Activated T-cell treated with anti-CD3 and anti-CD28 coated beads for 1 hour (primary cell): ENCODE measurements around the gene SPATC1L.
A peak's percentile ranks its signal among the peaks of the same experiment; 100 is the strongest.
"Not testable (repeated sequence)": the region's sequence is repeated elsewhere in the genome, so short reads cannot be mapped to it uniquely, and the experiment has no call there.

Experiments
- DNase-seq: peaks from one replicate; pipeline ENCODE4 v3.0.0-alpha.2; 2020; ENCODE audit warnings: low read depth

SPATC1L gene

DNA sequence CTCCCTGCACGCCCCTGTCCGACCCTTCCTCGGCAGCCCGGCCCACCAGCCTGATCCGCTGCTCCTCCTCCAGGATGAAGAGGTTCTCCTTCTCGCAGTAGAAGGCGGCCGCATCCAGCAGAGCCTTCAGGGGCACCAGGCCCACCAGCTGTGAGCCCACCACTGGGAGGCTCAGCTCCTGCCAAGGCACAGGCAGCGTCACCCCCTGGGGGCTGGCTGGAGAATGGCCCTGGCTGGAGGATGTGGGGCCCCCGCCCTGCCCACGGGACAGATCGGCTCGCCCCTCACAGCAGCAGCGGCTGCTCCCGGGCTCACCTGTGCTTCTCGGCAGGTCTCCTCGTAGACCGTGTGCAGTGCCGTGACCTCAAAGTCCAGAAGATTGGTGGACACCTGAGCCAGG lies 34.2 kb downstream of the SPATC1L start:
- no peak for DNase-seq

DNA sequence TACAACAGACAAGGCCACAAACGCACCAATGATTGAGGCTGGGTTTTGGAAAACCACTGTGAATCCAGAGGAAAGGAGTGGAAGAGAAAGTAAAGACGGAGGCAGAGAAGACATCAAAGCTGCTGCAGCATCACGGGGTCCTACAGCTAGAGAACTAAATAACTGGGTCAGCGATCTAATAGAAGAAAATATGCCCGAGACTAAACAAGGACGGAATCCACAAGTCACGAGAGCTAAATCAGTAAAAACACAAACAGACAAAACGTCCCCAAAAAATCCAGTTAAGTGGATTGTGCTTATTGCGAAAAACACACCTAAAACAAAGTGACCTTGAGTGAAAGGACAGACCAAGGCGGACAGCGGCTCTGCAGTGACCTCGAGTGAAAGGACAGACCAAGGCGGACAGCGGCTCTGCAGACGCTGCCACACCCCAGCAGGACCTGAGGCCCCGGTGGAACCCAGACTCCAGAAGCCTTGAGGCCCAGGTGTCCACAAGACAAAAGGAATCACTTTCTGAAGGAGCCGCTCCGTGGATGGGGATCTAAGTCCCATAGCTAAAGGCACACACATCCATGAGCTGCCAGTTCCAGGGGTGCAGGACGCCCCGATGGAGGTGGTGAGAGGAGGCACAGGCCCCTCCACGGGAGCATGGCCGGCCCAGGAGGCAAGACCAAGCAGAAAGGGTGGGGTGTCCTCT lies 34.9 kb downstream of the SPATC1L start:
- DNase-seq, result no peak

GRCh38 chr21:46148106-46148505 lies 36.2 kb downstream of the SPATC1L start:
- DNase-seq, result no peak

DNA sequence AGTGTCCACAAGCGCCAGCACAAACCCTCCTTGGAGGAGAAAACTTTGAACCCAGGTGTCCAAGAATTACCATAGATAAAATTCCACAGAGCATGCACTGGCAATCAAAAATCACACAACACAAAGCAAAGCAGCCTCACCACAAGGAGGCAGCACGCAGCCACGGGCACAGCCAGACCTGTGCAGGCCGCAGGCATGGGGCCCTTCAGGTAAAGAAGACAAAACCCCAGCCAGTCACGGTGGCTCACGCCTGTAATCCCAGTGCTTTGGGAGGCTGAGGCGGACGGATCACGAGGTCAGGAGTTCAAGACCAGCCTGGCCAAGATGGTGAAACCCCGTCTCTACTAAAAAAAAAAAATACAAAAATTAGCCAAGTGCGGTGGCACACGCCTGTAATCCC lies 36.8 kb downstream of the SPATC1L start:
- DNase-seq, result peak; percentile 39

DNA sequence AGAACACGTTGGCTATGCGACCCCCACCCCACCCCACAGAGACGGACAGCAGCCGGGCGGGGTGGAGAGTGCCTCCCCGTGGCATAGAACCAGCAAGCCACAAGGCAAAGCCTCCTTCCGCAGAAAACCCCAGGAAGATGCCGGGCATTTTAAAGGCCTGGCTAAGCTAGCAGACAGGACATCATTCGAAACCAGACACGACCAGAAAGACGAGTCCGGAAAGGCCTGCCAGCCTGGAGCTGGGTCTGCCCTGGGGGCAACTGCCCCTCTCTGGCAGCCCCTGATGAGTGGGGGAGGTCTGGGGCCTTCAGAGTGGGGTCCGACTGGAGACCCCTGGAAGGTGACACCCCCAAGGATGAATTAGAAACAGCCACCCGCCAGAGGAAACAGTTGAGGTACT lies 37.4 kb downstream of the SPATC1L start:
- DNase-seq, result no peak

DNA sequence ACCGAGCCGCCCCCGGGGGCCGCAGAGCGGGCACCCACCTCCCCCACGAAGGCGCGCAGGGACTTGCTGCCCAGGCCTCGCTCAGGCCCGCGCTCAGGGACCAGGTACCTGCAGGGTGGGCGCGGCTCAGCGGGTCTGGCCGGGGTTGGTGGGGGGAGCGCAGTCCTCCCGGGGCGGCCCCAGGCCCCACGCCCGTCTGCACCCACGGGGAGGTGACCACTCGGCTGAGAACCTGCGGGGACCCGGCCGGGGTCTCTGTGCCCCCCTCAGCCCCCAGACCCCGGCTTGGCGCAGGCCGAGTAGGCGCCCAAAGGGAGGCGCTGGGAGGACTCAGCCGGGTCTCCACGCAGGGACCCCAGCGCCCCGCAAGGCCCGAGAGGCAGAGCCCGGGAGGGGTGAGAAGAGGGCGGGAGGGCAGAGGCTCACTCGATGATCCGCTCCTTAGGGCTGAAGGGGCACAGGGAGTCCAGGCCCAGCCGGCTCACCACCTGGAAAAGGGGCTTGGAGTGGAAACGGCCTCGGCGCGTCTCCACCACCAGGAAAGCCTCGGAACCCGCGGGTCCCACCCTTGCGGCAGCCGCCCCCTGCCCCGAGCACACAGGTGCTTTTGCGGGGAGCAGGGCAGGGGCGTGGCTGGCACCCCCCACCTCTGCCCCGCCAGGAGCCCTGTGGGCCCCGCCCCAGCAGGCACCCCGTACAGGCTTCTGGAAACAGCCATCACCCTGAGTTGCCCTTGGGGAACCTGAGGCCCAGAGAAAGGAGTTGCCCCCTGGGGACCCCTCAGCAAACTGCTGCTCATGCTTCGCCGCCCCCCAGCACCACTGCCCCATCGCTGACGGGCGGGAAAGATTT lies 38.2 kb downstream of the SPATC1L start:
- DNase-seq, result no peak

DNA sequence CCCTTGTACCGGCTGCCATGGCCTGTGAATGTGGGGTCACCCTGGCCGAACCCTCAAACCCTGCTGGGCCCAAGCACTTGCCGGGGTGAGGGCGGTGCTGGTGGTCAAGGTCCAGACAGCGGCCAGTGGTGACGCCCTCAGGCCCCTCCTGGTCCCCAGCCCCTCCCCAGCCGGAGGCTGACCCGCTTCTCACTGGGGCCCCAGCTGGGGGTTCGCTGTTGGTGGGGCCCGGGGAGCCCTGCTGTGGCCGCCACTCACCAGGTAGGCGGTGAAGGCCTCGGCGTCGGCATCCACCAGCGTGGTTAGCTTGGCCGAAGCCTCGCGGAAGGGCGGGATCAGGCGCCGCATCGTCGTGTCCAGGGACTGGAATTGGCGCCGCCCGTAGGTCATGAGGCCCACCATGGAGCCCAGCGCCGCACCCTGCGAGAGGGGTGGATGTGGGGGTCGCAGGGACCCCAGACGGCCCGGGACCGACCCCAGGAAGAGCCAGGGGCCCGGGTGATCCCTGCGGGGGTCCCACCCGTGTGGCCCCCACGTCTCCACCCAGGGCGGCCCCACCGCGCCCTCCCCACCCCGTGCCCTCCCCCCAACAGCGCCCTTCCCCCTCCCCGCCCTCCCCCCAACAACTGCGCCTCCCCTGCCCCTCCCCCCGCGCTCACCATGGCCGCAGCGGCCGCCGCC lies 39.0 kb downstream of the SPATC1L start:
- no peak for DNase-seq

DNA sequence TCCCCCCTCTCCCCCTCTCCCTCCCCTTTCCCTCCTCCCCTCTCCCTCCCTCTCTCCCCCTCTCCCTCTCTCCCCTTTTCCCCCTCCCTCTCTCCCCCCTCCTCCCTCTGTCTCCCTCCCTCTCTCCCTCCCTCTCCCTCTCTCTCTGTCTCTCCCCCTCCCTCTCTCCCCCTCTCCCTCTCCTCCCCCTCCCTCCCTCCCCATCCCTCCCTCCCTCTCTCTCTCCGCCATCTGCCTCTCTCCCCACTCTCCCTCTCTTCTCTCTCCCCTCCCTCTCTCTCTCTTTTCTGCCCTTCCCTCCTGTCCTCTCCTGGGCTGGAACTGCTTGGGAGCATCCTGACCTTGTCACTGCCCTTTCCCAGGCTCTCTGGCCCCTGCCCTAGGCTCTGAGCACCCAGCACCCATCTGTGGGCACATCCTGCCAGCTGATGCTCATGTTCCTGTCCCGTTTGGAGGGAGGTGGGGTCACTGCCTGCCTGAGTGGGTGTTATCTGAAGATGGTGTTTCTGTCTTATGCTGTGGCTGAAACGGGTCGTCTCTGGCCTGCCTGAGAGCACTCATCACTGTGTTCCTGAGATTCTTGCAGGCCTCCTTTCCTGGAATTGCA lies 39.7 kb downstream of the SPATC1L start:
- no peak for DNase-seq

DNA sequence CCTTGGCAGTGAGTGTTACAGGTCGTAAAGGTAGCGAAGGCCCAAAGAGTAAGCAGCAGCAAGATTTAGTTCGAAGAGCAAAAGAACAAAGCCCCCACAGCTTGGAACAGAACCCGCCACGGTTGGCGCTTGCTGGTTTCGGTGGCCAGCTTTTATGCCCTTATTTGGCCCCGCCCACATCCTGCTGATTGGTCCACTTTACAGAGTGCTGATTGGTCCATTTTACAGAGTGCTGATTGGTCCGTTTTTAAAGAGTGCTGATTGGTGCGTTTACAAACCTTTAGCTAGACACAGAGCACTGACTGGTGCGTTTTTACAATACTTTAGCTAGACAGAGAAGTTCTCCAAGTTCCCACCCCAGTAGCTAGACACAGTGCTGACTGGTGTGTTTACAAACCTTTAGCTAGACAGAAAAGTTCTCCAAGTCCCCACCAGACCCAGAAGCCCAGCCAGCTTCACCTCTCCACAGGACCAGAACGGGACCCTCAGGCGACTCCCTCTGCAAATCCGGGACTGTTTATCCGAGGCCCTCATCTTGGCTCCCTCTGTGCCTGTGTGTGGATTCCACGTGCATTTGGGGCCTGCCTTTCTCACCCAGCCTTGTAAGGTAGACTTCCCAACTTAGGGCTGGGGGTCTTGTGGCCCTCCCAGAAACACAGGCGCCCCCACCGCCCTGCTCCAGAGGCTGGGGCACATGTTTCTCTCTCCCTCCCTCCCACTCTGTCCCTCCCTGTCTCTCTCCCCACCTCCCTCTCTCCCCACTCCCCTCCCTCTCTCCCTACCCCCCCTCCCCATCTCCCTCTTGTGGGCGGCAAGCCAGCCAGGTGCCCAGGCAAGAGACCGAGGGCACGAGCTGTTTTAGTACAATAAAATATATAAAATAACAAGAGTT lies 41.4 kb downstream of the SPATC1L start:
- DNase-seq, result no peak

GRCh38 chr21:46141767-46142581 lies 42.3 kb downstream of the SPATC1L start:
- no peak for DNase-seq

DNA sequence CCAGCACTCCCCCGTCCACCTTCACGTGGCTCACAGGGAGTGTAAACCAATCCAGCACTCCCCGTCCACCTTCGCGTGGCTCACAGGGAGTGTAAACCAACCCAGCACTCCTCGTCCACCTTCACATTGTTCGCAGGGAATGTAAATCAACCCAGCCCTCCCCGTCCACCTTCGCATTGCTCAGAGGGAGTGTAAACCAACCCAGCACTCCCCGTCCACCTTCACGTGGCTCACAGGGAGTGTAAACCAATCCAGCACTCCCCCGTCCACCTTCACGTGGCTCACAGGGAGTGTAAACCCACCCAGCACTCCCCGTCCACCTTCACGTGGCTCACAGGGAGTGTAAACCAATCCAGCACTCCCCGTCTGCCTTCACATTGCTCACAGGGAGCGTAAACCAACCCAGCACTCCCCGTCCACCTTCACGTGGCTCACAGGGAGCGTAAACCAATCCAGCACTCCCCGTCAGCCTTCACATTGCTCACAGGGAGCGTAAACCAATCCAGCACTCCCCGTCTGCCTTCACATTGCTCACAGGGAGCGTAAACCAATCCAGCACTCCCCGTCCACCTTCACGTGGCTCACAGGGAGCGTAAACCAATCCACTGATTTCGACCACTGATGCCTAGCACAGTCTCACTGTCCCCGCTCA lies 43.8 kb downstream of the SPATC1L start:
- not testable (repeated sequence) for DNase-seq

DNA sequence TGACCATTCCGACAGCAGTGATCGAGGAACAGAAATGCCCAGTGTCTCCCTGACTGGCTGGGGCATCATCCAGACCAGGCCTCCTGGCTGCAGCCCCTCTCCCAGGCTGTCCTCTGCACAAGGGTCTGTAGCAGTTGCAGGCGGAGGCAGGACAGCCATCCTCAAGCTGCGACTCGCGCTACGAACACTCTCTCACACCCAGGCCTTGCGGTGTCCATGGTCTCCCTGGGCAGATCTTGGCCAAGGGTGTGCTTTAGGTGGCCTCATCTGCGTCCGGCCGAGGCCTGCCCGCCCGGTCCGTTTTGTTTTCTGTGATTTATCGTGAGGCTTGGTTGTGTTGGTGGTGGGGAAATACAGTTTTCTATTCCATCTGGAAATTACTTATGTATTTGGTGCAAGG lies 44.6 kb downstream of the SPATC1L start:
- DNase-seq, result no peak

GRCh38 chr21:46138383-46138970 lies 45.8 kb downstream of the SPATC1L start:
- DNase-seq, result no peak

DNA sequence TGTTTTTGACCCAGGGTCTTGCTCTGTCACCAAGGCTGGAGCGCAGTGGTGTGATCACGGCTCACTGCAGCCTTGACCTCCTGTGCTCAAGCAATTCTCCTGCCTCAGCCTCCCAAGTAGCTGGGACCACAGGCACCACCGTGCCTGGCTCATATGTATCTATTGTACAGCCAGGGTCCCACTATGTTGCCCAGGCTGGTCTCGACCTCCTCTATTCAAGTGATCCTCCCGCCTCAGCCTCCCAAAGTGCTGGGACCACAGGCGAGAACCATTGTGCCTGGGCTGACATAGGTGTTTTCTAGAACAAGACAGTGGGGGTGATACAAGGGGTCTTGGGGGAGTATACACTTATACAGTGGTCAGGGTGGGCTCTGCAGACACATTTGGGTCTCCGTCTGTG lies 46.4 kb downstream of the SPATC1L start:
- no peak for DNase-seq

GRCh38 chr21:46136739-46137349 lies 47.4 kb downstream of the SPATC1L start:
- DNase-seq, result no peak

DNA sequence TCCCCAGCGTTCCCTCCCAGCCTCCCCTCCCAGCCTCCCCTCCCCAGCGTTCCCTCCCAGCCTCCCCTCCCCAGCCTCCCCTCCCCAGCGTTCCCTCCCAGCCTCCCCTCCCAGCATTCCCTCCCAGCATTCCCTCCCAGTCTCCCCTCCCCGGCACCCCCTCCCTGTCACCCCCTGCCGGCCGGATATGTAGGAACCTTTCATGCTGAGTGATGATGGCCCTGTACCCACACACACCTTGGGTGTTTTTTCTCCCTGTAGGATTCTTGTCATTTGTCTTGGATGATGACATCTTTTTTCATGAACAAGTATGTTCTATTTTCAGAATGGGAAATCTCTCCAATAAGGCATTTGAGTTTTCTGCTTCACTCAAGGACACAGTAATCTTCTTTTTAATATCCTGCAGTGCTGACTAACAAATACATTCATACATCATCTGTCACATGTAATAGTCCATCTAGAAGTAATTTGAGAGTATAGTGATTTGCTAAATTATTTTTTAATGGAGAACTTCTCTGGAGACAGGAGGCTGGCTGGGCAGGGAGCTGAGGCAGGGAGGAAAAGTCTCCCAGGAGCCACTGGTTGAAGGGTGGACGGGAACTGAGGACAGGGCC lies 48.4 kb downstream of the SPATC1L start:
- DNase-seq, result no peak

DNA sequence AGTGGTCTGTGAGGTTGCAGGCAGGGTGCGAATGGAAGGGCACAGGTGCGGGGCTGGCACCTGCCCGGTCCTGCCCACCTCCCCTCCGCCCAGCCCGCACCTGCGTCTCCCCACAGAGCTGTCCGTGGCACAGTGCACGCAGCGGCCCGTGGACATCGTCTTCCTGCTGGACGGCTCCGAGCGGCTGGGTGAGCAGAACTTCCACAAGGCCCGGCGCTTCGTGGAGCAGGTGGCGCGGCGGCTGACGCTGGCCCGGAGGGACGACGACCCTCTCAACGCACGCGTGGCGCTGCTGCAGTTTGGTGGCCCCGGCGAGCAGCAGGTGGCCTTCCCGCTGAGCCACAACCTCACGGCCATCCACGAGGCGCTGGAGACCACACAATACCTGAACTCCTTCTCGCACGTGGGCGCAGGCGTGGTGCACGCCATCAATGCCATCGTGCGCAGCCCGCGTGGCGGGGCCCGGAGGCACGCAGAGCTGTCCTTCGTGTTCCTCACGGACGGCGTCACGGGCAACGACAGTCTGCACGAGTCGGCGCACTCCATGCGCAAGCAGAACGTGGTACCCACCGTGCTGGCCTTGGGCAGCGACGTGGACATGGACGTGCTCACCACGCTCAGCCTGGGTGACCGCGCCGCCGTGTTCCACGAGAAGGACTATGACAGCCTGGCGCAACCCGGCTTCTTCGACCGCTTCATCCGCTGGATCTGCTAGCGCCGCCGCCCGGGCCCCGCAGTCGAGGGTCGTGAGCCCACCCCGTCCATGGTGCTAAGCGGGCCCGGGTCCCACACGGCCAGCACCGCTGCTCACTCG lies 52.2 kb downstream of the SPATC1L start:
- no peak for DNase-seq

DNA sequence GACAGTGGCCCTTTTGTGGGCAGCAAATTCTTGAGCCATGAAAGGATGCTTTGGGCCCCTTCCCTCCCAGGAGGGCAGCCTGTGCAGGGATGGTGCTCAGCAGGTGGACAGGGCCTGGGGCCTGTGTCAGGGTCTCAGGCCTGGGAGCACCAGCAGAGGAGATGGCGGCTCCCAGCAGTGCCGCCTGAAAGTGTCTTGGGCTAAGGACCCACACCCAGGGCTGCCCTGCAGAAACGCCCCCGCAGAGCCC lies 52.7 kb downstream of the SPATC1L start:
- no peak for DNase-seq
